ENCODE measurements around the gene NREP. TPM values are rescaled to one million over a fixed set of nuclear protein-coding genes. Genes with fewer than 3 reads are reported as not detected.

The NREP gene
- total and polyA plus RNA-seq, 8 donors: 33.9 to 1,154 (median 1,003) TPM

- no peak for ATAC-seq
- H3K27ac ChIP-seq: no peak overlapping the region
- H3K4me3 ChIP-seq: no peak overlapping the region
- no peaks in the 10 kb centered on the region for H3K27me3 ChIP-seq
- intact Hi-C loops (cut with DNase I): no loop called here
- TF ChIP-seq CTCF (IDR thresholded peaks at IDR 0.05): no peak
- no peak for DNase-seq
- H3K9me3 ChIP-seq: no peaks in the 10 kb centered on the region
- H3K4me1 ChIP-seq: no peaks in the 10 kb centered on the region
- H3K36me3 ChIP-seq: no peaks in the 10 kb centered on the region
Measured at GRCh38 chr5:111787006-111787405, 30.0 kb upstream of the NREP start.

DNA sequence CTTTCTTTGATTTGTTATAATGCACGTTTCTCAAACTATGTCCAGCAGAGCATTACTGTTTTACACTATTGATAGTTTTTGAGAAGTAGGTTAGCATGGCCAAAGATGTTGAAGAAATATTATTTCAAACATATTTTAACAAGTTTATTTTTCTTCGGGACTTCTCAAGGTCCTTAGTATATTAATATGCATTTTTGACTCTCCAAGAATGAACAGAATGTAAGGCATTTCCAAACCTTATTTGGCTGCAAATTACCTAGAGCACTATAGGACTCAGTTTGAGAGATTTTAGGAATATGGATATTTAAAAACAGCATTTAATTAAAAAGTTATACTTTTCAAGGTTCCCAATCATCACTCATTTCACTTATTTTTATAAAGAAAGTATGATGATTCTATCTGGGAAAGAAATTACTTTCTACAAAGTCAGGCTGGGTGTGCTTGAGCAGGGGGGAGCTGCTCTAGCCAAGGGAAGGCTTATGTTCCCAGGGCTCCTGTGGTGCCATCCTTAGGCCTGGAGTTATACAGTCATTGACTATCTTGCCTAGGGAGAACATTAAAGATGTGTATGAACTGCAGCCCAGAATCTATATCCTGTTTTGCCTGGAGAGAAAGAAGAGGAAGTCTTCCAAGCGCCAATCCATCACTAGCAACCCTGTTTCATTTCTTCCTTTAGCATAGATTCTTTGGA, 27.6 kb upstream of the NREP start:
- DNase-seq (no peak), ATAC-seq (no peak)
- Histone ChIP-seq H3K9me3 (no peaks in the 10 kb centered on the region), H3K4me1 (peaks cover 0 to 7% of the 10 kb centered on the region in 2 donors), H3K27me3 (no peaks in the 10 kb centered on the region), H3K4me3 (no peak overlapping the region), H3K36me3 (no peaks in the 10 kb centered on the region), H3K27ac (no peak overlapping the region)
- TF ChIP-seq CTCF (IDR thresholded peaks at IDR 0.05): no peak
- intact Hi-C loops (cut with DNase I): no loop called here

GRCh38 chr5:111783537-111783936, 26.5 kb upstream of the NREP start:
- Histone ChIP-seq H3K27ac (no peak overlapping the region), H3K4me1 (peaks cover 0 to 12% of the 10 kb centered on the region in 2 donors), H3K27me3 (no peaks in the 10 kb centered on the region), H3K36me3 (no peaks in the 10 kb centered on the region), H3K4me3 (no peak overlapping the region), H3K9me3 (no peaks in the 10 kb centered on the region)
- no peak for DNase-seq
- no peak for ATAC-seq
- intact Hi-C loops (cut with DNase I): no loop called here
- TF ChIP-seq CTCF (IDR thresholded peaks at IDR 0.05): no peak

- intact Hi-C loops (cut with DNase I): no loop called here
- no peak for TF ChIP-seq CTCF (IDR thresholded peaks at IDR 0.05)
- H3K36me3 ChIP-seq: no peaks in the 10 kb centered on the region
- no peaks in the 10 kb centered on the region for H3K27me3 ChIP-seq
- no peak for DNase-seq
- no peak overlapping the region for H3K27ac ChIP-seq
- no peak overlapping the region for H3K4me3 ChIP-seq
- no peaks in the 10 kb centered on the region for H3K9me3 ChIP-seq
- H3K4me1 ChIP-seq: peaks cover 0 to 12% of the 10 kb centered on the region in 2 donors
- no peak for ATAC-seq
Measured at GRCh38 chr5:111782216-111782615, 25.2 kb upstream of the NREP start.

GRCh38 chr5:111781200-111781599, 24.2 kb upstream of the NREP start:
- intact Hi-C loops (cut with DNase I): no loop called here
- Histone ChIP-seq H3K4me3 (no peak overlapping the region), H3K9me3 (no peaks in the 10 kb centered on the region), H3K27ac (no peak overlapping the region), H3K36me3 (no peaks in the 10 kb centered on the region), H3K27me3 (no peaks in the 10 kb centered on the region), H3K4me1 (peaks cover 0 to 12% of the 10 kb centered on the region in 2 donors)
- DNase-seq (peak in 2 of 4 donors; percentile 46 to 76), ATAC-seq (peak; percentile 56)
- TF ChIP-seq CTCF (IDR thresholded peaks at IDR 0.05): no peak
